ENCODE measurements around the gene APOBEC3C.
"Not testable (repeated sequence)": the region's sequence is repeated elsewhere in the genome, so short reads cannot be mapped to it uniquely, and the experiment has no call there.

Gene APOBEC3C

GRCh38 chr22:39040538-39041296 lies 26.7 kb downstream of the APOBEC3C start, which contains the start of gene APOBEC3F:
Gene APOBEC3F (plus strand): TSS chr22:39040864. CDS start chr22:39040961, 97 bp downstream.
- H3K9me2 ChIP-seq (replicated peaks; ENCODE audit: insufficient read depth, low read length); H3K27me3 ChIP-seq (ENCODE audit: low read length); H2AFZ ChIP-seq (ENCODE audit: low read depth, low read length, severe bottlenecking); H3F3A ChIP-seq (ENCODE audit: insufficient read depth); H3K9me3 ChIP-seq (ENCODE audit: insufficient read depth, low read length); H3K36me3 ChIP-seq (ENCODE audit: low read length); H4K20me1 ChIP-seq (ENCODE audit: low read depth, low read length): not testable (repeated sequence)
- H3K4me2 ChIP-seq (ENCODE audit: low read depth, low read length, poor library complexity, severe bottlenecking) = peak within 1 kb of the TSS; percentile 72
- H3K27ac ChIP-seq (ENCODE audit: low read depth, low read length) = peak within 1 kb of the TSS; percentile 66
- peak within 1 kb of the TSS; percentile 66 for H3K4me3 ChIP-seq (ENCODE audit: insufficient read depth, low read length, poor library complexity, severe bottlenecking)
- H3K9ac ChIP-seq (ENCODE audit: low read length) = peak within 1 kb of the TSS; percentile 65
- peaks cover 12% of the 10 kb centered on the region for H3K79me2 ChIP-seq (ENCODE audit: insufficient read depth, low read length)

GRCh38 chr22:39041908-39042307 lies 27.9 kb downstream of the APOBEC3C start:
- H3K27me3 ChIP-seq (ENCODE audit: low read length) = no peaks in the 10 kb centered on the region
- H3K27ac ChIP-seq (ENCODE audit: low read depth, low read length) = peak overlapping the region; percentile 66; the same call in 1 of the 2 replicates
- TF ChIP-seq EZH2phosphoT487 (conservative IDR thresholded peaks at IDR 0.05; ENCODE audit: low read length) = no peak
- TF ChIP-seq, protein P1, sequence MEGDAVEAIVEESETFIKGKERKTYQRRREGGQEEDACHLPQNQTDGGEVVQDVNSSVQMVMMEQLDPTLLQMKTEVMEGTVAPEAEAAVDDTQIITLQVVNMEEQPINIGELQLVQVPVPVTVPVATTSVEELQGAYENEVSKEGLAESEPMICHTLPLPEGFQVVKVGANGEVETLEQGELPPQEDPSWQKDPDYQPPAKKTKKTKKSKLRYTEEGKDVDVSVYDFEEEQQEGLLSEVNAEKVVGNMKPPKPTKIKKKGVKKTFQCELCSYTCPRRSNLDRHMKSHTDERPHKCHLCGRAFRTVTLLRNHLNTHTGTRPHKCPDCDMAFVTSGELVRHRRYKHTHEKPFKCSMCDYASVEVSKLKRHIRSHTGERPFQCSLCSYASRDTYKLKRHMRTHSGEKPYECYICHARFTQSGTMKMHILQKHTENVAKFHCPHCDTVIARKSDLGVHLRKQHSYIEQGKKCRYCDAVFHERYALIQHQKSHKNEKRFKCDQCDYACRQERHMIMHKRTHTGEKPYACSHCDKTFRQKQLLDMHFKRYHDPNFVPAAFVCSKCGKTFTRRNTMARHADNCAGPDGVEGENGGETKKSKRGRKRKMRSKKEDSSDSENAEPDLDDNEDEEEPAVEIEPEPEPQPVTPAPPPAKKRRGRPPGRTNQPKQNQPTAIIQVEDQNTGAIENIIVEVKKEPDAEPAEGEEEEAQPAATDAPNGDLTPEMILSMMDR (IDR thresholded peaks at IDR 0.05; ENCODE audit: insufficient read depth, low read length, poor library complexity, severe bottlenecking) = no peak
- peak overlapping the region; percentile 66 for H3K4me3 ChIP-seq (ENCODE audit: insufficient read depth, low read length, poor library complexity, severe bottlenecking)
- peaks cover 12% of the 10 kb centered on the region for H3K79me2 ChIP-seq (ENCODE audit: insufficient read depth, low read length)
- H2AFZ ChIP-seq (ENCODE audit: low read depth, low read length, severe bottlenecking) = no peak overlapping the region
- H4K20me1 ChIP-seq (ENCODE audit: low read depth, low read length) = no peaks in the 10 kb centered on the region
- peak overlapping the region; percentile 72 for H3K4me2 ChIP-seq (ENCODE audit: low read depth, low read length, poor library complexity, severe bottlenecking)
- no peaks in the 10 kb centered on the region for H3K9me2 ChIP-seq (replicated peaks; ENCODE audit: insufficient read depth, low read length)
- peak overlapping the region; percentile 65; the same call in 1 of the 2 replicates for H3K9ac ChIP-seq (ENCODE audit: low read length)
- H3K36me3 ChIP-seq (ENCODE audit: low read length) = no peaks in the 10 kb centered on the region
- H3F3A ChIP-seq (ENCODE audit: insufficient read depth) = no peaks in the 10 kb centered on the region; the same call in 1 of the 2 replicates
- H3K9me3 ChIP-seq (ENCODE audit: insufficient read depth, low read length) = no peaks in the 10 kb centered on the region

DNA sequence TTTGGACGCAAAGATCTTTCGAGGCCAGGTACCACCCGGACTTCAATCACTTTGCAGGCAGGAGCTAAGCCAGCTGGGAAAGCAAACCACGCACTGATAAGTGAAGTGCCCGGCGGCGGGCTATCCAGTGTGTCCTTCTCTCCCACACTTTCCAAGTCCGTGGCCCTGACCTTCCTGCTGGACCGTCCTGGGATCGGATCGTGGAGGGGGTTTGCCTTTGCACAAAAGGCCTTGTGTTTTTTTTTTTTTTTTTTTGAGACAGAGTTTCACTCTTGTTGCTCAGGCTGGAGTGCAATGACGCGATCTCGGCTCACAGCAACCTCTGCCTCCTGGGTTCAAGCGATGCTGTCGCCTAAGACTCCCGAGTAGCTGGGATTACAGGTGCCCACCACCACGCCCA lies 29.0 kb downstream of the APOBEC3C start:
- H3K9me3 ChIP-seq (ENCODE audit: insufficient read depth, low read length); H3F3A ChIP-seq (ENCODE audit: insufficient read depth); H3K9me2 ChIP-seq (replicated peaks; ENCODE audit: insufficient read depth, low read length); H3K9ac ChIP-seq (ENCODE audit: low read length); H3K4me2 ChIP-seq (ENCODE audit: low read depth, low read length, poor library complexity, severe bottlenecking); H3K4me3 ChIP-seq (ENCODE audit: insufficient read depth, low read length, poor library complexity, severe bottlenecking); H2AFZ ChIP-seq (ENCODE audit: low read depth, low read length, severe bottlenecking); H3K27me3 ChIP-seq (ENCODE audit: low read length); H3K36me3 ChIP-seq (ENCODE audit: low read length); H3K27ac ChIP-seq (ENCODE audit: low read depth, low read length); H4K20me1 ChIP-seq (ENCODE audit: low read depth, low read length): not testable (repeated sequence)
- H3K79me2 ChIP-seq (ENCODE audit: insufficient read depth, low read length) = peaks cover 12% of the 10 kb centered on the region

DNA sequence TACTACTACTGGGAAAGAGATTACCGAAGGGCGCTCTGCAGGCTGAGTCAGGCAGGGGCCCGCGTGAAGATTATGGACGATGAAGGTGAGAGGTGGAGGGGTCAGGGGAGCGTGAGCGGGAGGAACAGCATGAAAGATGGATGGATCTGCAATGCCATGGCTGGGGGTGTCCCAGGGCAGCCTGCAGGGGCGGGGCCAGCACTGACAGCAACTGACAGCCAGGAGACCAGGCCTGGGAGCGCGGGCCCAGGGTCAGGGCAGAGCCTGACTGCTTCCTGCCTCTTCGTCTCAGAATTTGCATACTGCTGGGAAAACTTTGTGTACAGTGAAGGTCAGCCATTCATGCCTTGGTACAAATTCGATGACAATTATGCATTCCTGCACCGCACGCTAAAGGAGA lies 31.1 kb downstream of the APOBEC3C start:
- not testable (repeated sequence) for H2AFZ ChIP-seq (ENCODE audit: low read depth, low read length, severe bottlenecking); H3K9me3 ChIP-seq (ENCODE audit: insufficient read depth, low read length); H3K36me3 ChIP-seq (ENCODE audit: low read length); H3K9me2 ChIP-seq (replicated peaks; ENCODE audit: insufficient read depth, low read length); H3F3A ChIP-seq (ENCODE audit: insufficient read depth); H3K27me3 ChIP-seq (ENCODE audit: low read length); H3K9ac ChIP-seq (ENCODE audit: low read length); H3K4me2 ChIP-seq (ENCODE audit: low read depth, low read length, poor library complexity, severe bottlenecking); H3K27ac ChIP-seq (ENCODE audit: low read depth, low read length); H3K4me3 ChIP-seq (ENCODE audit: insufficient read depth, low read length, poor library complexity, severe bottlenecking); H4K20me1 ChIP-seq (ENCODE audit: low read depth, low read length)
- peaks cover 12% of the 10 kb centered on the region for H3K79me2 ChIP-seq (ENCODE audit: insufficient read depth, low read length)

DNA sequence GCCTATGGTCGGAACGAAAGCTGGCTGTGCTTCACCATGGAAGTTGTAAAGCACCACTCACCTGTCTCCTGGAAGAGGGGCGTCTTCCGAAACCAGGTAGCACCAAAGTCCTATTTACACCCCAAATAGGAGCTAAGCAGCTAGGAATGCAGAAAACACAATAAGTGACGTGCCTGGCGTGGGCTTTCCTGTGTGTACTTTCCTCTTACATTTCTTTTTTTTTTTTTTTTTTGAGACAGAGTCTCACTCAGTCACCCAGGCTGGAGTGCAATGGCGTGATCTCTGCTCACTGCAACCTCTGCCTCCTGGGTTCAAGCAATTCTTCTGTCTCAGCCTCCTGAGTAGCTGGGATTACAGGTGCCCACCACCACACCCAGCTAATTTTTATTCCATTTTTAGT lies 35.4 kb downstream of the APOBEC3C start:
- not testable (repeated sequence) for H3K27me3 ChIP-seq (ENCODE audit: low read length); H3K9me3 ChIP-seq (ENCODE audit: insufficient read depth, low read length); H3K36me3 ChIP-seq (ENCODE audit: low read length); H2AFZ ChIP-seq (ENCODE audit: low read depth, low read length, severe bottlenecking); H3K27ac ChIP-seq (ENCODE audit: low read depth, low read length); H3K4me3 ChIP-seq (ENCODE audit: insufficient read depth, low read length, poor library complexity, severe bottlenecking); H3K79me2 ChIP-seq (ENCODE audit: insufficient read depth, low read length); H4K20me1 ChIP-seq (ENCODE audit: low read depth, low read length); H3K4me2 ChIP-seq (ENCODE audit: low read depth, low read length, poor library complexity, severe bottlenecking); H3F3A ChIP-seq (ENCODE audit: insufficient read depth); H3K9me2 ChIP-seq (replicated peaks; ENCODE audit: insufficient read depth, low read length); H3K9ac ChIP-seq (ENCODE audit: low read length)

DNA sequence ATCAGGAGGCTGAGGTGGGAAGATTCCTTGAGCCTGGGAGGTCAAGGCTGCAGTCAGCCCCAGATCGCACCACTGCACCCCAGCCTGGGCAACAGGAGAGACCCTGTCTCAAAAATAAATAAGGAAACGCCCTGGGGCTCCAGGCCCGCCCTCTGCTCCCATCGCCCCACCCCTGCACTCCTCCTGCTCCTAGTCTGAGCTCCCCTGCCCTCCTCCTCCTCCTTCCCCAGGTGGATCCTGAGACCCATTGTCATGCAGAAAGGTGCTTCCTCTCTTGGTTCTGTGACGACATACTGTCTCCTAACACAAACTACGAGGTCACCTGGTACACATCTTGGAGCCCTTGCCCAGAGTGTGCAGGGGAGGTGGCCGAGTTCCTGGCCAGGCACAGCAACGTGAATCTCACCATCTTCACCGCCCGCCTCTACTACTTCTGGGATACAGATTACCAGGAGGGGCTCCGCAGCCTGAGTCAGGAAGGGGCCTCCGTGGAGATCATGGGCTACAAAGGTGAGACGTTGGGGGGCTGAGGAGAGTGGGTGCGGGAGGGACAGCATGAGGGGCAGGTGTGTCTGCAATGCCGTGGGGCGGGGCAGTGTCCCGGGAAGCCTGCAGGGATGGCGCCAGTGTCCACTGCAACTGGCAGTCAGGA lies 37.9 kb downstream of the APOBEC3C start:
- H3F3A ChIP-seq (ENCODE audit: insufficient read depth); H3K4me2 ChIP-seq (ENCODE audit: low read depth, low read length, poor library complexity, severe bottlenecking); H4K20me1 ChIP-seq (ENCODE audit: low read depth, low read length); H3K79me2 ChIP-seq (ENCODE audit: insufficient read depth, low read length); H3K27me3 ChIP-seq (ENCODE audit: low read length); H3K27ac ChIP-seq (ENCODE audit: low read depth, low read length); H3K9me2 ChIP-seq (replicated peaks; ENCODE audit: insufficient read depth, low read length); H3K36me3 ChIP-seq (ENCODE audit: low read length); H3K9ac ChIP-seq (ENCODE audit: low read length); H2AFZ ChIP-seq (ENCODE audit: low read depth, low read length, severe bottlenecking); H3K4me3 ChIP-seq (ENCODE audit: insufficient read depth, low read length, poor library complexity, severe bottlenecking); H3K9me3 ChIP-seq (ENCODE audit: insufficient read depth, low read length): not testable (repeated sequence)
